Mucosa of rectum (tissue), 2 donors: Measurements from ENCODE around the gene TOR3A.
"Not testable (repeated sequence)": the region's sequence is repeated elsewhere in the genome, so short reads cannot be mapped to it uniquely, and the experiment has no call there.

Source experiments
- H3K27ac ChIP-seq, 2 donors: one replicate each; pipeline ENCODE4 v1.7.0; 2013; ENCODE audit warnings: inconsistent platforms in 2 of 2, low read depth in 2 of 2, low read length in 2 of 2
- H3K27me3 ChIP-seq, 2 donors: one replicate each; pipeline ENCODE4 v1.7.0; 2013; ENCODE audit warnings: low read length in 2 of 2; ENCODE audit not compliant: control insufficient read depth in 2 of 2, insufficient read depth in 2 of 2
- H3K36me3 ChIP-seq, 2 donors: one replicate each; pipeline ENCODE4 v1.7.0; 2013; ENCODE audit warnings: low read length in 2 of 2; ENCODE audit not compliant: control insufficient read depth in 2 of 2, insufficient read depth in 2 of 2
- H3K4me1 ChIP-seq, 2 donors: one replicate each; pipeline ENCODE4 v1.7.0; 2013; ENCODE audit warnings: low read length in 2 of 2, mild to moderate bottlenecking in 1 of 2; ENCODE audit not compliant: control insufficient read depth in 2 of 2, insufficient read depth in 2 of 2
- H3K4me3 ChIP-seq, 2 donors: one replicate each; pipeline ENCODE4 v1.7.0; 2013; ENCODE audit warnings: low read length in 2 of 2
- H3K9ac ChIP-seq, 2 donors: one replicate each; pipeline ENCODE4 v1.7.0; 2013; ENCODE audit warnings: low read length in 2 of 2, low read depth in 1 of 2, mild to moderate bottlenecking in 1 of 2
- H3K9me3 ChIP-seq, 2 donors: one replicate each; pipeline ENCODE4 v1.7.0; 2013; ENCODE audit warnings: low read length in 2 of 2; ENCODE audit not compliant: control insufficient read depth in 2 of 2
- donor health status: healthy.
- donor health status: Normal muscosa, but diverticular disease.

Gene TOR3A

DNA sequence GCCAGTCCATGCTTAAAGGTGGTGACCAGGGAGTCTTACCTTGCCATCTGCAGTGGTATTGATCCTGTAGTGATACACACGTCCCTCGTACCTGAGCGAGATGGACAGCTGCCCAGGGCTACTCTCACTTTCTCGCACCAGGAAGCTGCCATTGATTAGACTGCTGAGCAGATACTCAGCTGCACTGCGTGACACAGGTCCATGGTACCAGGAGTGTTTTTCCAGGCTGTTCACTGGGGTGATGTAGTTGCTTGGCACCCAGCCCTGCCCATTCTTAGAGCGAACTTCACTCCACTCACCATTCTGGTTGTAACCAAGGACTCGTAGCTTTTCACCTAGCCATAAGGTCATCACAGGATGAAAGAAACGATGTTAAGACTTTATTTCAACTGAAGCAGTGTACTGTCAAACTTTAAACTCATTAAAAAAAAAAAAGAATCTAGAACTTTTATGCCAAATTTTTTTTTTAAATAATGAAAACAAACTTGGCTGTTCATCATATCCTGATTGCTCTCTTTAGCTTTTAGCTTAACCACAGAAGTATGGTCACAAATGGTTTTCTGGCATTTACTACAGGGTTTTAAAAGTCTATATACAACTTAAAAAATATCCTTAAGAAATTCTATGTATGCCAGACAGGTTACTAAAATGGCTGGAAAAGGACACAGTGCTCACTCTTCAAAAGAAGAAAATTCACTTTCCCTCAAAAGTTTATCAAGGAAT is 44.6 kb downstream of the TOR3A start:
- no peak overlapping the region for H3K4me3 ChIP-seq
- H3K36me3 ChIP-seq: peaks cover 2 to 5% of the 10 kb centered on the region in 2 donors
- H3K27me3 ChIP-seq: no peaks in the 10 kb centered on the region
- H3K9ac ChIP-seq: no peak overlapping the region
- no peak overlapping the region for H3K27ac ChIP-seq
- no peaks in the 10 kb centered on the region for H3K9me3 ChIP-seq
- H3K4me1 ChIP-seq: peaks cover 4 to 5% of the 10 kb centered on the region in 2 donors

DNA sequence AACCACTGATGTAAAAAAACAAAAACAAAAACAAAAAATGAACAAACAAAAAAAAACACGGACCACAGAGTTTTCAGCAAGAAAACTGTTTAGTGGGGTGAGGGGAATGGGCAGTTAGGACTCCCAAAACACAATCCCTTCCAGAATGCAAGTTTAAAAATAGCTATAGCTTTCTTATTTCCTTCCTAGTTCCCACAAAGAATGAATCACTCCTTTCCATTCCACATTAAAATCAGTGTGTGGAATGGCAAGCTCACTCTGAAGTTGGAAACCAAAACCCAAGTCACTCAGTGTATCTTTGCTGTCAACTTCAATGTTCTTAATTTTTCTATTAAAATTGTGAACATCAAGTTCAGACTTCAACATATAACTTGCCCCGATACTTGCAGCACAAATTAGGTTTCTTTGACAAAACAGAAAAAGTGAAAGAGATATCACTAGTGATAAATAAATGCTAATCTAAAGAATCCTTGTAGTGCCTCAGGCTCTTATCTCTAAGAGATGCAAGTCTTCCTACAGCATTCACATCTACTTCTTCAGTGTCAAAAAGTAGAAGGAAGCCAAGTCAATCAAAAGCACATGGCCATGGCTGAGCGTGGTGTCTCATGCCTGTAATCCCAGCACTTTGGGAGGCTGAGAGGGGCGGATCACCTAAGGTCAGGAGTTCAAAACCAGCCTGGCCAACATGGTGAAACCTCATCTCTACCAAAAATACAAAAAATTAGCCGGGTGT is 45.5 kb downstream of the TOR3A start:
- Histone ChIP-seq H3K27ac (no peak overlapping the region), H3K4me3 (no peak overlapping the region), H3K36me3 (peaks cover 2 to 5% of the 10 kb centered on the region in 2 donors), H3K9me3 (no peaks in the 10 kb centered on the region), H3K9ac (no peak overlapping the region), H3K4me1 (peaks cover 4 to 5% of the 10 kb centered on the region in 2 donors), H3K27me3 (no peaks in the 10 kb centered on the region)

DNA sequence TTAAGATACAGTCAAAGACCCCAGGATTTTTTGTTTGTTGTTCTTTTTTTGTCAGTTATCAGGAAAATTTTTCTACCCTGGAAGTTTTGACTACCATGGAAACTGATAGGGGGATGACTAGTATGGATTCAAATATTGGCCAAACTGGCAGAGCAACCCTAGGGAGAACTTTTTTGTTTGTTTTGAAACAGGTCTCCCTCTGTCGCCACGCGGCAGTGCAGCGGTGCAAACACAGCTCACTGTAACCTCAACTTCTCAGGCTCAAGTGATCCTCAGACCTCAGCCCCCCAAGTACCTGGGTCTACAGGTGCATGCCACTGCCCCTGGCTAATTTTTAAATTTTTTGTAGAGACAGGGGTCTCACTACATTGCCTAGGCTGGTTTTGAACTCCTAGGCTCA is 46.6 kb downstream of the TOR3A start:
- Histone ChIP-seq H3K9ac (no peak overlapping the region), H3K4me3 (no peak overlapping the region), H3K27ac (no peak overlapping the region)

DNA sequence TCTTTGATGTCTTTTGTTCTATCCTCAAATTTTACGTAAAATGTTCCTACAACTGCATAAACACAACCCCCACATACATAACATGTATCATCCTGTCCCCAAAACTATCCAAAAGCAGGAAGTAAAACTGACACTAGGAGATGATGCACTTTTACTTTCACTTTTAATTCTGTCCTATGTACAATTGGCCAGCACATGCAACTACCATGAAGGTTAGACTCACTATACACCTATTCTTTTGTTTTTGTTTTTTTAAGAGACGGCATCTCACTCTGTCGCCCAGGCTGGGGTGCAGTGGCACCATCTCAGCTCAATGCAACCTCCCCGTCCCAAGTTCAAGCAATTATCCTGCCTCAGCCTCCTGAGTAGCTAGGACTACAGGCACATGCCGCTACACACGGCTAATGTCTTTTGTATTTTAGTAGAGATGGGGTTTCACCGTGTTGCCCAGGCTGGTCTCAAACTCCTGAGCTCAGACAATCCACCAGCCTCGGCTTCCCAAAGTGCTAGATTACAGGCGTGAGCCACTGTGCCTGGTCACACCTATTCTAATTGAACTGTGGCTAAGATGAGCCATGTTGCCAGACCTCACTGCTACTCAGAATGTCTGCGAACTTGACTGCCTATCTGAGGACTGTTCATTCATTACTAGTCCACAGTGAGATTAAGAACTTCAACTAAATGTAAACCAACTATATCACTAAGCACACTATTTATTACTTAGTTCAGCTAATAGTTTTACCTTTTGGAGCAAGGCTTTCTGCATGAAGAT is 48.0 kb downstream of the TOR3A start:
- Histone ChIP-seq H3K4me1 (peaks cover 4 to 5% of the 10 kb centered on the region in 2 donors), H3K27ac (peak overlapping the region; percentile 33 to 52), H3K27me3 (no peaks in the 10 kb centered on the region), H3K9me3 (no peaks in the 10 kb centered on the region), H3K4me3 (peak overlapping the region; percentile 30 to 45), H3K36me3 (peaks cover 2 to 5% of the 10 kb centered on the region in 2 donors), H3K9ac (peak overlapping the region in 1 of 2 donors; percentile 33)

More for the DNA sequence above, 46.6 kb downstream of the TOR3A start:
- H3K27me3 ChIP-seq: no peaks in the 10 kb centered on the region
- no peaks in the 10 kb centered on the region for H3K9me3 ChIP-seq
- peaks cover 4 to 5% of the 10 kb centered on the region in 2 donors for H3K4me1 ChIP-seq
- peaks cover 2 to 5% of the 10 kb centered on the region in 2 donors for H3K36me3 ChIP-seq

DNA sequence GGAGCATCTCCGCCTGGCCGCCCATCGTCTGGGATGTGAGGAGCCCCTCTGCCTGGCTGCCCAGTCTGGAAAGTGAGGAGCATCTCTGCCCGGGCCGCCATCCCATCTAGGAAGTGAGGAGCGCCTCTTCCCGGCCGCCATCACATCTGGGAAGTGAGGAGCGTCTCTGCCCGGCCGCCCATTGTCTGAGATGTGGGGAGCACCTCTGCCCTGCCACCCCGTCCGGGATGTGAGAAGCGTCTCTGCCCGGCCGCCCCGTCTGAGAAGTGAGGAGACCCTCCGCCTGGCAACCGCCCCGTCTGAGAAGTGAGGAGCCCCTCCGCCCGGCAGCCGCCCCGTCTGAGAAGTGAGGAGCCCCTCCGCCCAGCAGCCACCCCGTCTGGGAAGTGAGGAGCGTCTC is 53.3 kb downstream of the TOR3A start:
- H3K4me1 ChIP-seq, H3K27me3 ChIP-seq, H3K9me3 ChIP-seq, H3K36me3 ChIP-seq, H3K4me3 ChIP-seq, H3K27ac ChIP-seq, H3K9ac ChIP-seq: not testable (repeated sequence)

DNA sequence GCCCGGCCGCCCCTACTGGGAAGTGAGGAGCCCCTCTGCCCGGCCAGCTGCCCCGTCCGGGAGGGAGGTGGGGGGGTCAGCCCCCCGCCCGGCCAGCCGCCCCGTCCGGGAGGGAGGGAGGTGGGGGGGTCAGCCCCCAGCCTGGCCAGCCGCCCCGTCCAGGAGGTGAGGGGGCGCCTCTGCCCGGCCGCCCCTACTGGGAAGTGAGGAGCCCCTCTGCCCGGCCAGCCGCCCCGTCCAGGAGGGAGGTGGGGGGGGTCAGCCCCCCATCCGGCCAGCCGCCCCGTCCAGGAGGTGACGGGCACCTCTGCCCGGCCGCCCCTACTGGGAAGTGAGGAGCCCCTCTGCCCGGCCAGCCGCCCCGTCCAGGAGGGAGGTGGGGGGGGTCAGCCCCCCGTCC is 53.8 kb downstream of the TOR3A start:
- not testable (repeated sequence) for H3K9me3 ChIP-seq, H3K27ac ChIP-seq, H3K36me3 ChIP-seq, H3K27me3 ChIP-seq, H3K4me1 ChIP-seq, H3K4me3 ChIP-seq, H3K9ac ChIP-seq

DNA sequence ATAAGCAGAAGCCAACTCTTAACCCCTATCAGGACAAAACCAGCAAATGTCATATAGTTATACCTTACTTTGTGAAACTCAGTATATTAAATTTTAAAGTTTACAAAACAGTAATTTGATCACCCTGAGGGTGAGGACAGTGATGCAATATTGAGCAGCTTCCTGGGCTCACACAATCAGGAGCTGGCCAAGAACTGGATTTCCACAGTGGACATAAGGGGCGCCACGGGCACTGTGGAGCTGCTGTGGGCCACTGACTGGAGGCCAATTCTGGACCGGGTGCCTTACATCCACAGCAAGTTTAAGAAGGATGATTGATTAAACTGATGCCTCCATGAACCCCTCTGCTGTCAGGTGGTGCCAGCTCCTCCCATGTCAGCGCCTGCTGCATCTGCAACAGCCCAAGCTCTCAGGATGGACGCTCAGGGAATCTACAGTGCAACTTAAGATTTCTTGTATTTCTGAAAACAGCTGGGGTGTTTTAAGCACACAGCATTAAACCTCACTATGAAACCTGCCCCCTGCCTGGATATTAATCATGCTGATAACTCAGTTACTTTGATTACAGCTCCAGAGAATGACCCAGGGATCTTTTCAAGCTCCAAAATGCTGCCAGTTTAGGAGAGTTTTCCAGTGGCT is 55.9 kb downstream of the TOR3A start:
- no peaks in the 10 kb centered on the region for H3K27me3 ChIP-seq
- H3K4me3 ChIP-seq: no peak overlapping the region
- no peaks in the 10 kb centered on the region for H3K9me3 ChIP-seq
- H3K36me3 ChIP-seq: no peaks in the 10 kb centered on the region
- no peak overlapping the region for H3K27ac ChIP-seq
- H3K9ac ChIP-seq: no peak overlapping the region
- no peaks in the 10 kb centered on the region for H3K4me1 ChIP-seq

DNA sequence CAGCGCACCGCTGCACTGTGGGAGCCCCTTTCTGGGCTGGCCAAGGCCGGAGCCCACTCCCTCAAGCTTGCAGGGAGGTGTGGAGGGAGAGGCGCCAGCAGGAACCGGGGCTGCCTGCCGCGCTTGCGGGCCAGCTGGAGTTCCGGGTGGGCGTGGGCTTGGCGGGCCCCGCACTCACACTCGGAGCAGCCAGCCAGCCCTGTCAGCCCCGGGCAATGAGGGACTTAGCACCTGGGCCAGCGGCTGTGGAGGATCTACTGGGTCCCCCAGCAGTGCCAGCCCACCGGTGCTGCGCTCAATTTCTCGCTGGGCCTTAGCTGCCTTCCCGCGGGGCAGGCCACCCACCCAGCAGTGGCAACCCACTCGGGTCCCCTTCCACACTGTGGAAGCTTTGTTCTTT is 56.9 kb downstream of the TOR3A start:
- H3K9ac ChIP-seq, H3K9me3 ChIP-seq, H3K4me1 ChIP-seq, H3K4me3 ChIP-seq, H3K27me3 ChIP-seq, H3K27ac ChIP-seq, H3K36me3 ChIP-seq: not testable (repeated sequence)

DNA sequence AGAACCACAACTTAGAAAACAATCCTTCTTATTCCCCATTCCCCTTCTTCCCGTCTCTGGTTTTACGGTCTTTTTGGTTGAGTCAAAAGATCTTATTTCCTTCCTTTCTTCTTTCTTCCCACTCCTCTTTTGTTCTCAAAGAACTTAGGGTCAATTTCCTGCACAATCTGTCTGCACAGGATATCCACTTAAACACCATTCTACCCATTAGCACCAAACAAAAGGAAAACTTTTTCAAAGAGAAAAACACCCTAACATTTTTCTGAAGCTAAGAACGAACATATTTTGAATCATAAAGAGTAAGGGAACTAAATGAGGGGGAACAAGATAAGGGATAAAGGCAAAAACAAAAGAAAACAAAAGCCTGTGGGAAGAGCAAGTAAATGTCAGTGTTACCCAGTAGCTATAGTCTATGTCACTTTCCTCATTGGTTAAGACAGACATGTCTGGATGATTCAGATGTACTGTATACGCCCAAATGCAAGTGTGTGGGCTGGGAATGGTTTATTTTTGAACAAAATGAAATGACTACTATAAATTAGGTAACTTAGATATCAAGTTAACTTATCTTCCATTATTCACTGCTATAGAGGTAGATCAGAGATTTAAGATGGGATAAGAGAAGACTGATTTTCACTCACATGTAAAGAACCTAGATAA is 59.9 kb downstream of the TOR3A start:
- Histone ChIP-seq H3K36me3 (no peaks in the 10 kb centered on the region), H3K27ac (peak overlapping the region in 1 of 2 donors; percentile 18), H3K9ac (no peak overlapping the region), H3K27me3 (no peaks in the 10 kb centered on the region), H3K4me3 (no peak overlapping the region), H3K4me1 (no peaks in the 10 kb centered on the region), H3K9me3 (no peaks in the 10 kb centered on the region)
